ENCODE data around the gene HOXB5.

The HOXB5 gene

GRCh38 chr17:48553190-48553547 lies 40.4 kb downstream of the HOXB5 start:
- H3K4me3 ChIP-seq (replicated peaks; ENCODE audit: low read depth, low read length), result no peak overlapping the region
- TF ChIP-seq, protein P1, sequence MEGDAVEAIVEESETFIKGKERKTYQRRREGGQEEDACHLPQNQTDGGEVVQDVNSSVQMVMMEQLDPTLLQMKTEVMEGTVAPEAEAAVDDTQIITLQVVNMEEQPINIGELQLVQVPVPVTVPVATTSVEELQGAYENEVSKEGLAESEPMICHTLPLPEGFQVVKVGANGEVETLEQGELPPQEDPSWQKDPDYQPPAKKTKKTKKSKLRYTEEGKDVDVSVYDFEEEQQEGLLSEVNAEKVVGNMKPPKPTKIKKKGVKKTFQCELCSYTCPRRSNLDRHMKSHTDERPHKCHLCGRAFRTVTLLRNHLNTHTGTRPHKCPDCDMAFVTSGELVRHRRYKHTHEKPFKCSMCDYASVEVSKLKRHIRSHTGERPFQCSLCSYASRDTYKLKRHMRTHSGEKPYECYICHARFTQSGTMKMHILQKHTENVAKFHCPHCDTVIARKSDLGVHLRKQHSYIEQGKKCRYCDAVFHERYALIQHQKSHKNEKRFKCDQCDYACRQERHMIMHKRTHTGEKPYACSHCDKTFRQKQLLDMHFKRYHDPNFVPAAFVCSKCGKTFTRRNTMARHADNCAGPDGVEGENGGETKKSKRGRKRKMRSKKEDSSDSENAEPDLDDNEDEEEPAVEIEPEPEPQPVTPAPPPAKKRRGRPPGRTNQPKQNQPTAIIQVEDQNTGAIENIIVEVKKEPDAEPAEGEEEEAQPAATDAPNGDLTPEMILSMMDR (IDR thresholded peaks at IDR 0.05; ENCODE audit: insufficient read depth, low read length, poor library complexity, severe bottlenecking), result no peak
- H3K27me3 ChIP-seq (replicated peaks; ENCODE audit: control insufficient read depth, insufficient read depth, low read length), result no peaks in the 10 kb centered on the region
- no peaks in the 10 kb centered on the region for H3K36me3 ChIP-seq (ENCODE audit: control insufficient read depth, insufficient read depth, low read length)
- DNase-seq (ENCODE audit: extremely low read depth, insufficient read length), result no peak

DNA sequence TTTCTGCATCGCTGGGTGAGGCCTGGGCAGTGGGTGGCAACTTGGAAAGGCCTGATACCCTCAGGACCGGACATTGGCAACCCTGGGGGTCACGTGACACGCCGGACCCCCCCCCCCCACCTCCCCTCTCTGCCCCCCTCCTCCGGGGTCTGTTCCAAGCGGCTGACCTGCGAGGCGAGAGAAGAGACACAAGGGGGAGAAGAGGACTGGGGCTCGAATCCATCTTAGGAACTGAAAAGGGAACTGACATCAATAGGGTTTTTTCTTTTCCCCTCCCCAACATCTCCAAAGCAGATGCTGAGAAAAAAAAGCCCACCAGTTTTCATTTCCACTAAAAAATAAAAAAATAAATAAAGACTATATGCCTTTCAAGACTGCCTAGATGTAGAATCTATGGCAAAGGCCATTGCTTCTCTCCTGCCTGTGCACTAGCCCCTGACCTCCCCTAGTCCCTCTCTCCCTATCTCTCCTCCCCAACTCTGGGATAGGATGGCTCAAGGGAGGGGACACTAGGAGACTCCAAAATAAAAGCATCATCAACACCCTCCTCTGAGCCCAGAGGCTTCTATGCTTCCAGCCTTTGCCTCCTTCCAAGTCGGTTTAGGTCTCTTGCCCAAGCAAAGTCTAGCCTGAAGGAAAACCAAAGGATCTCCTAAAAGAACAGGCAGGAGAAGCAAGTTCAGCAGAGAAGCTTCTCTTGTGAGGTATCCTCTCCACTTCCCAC lies 41.0 kb downstream of the HOXB5 start:
- Histone ChIP-seq H3K36me3 (ENCODE audit: control insufficient read depth, insufficient read depth, low read length) (no peaks in the 10 kb centered on the region), H3K27me3 (replicated peaks; ENCODE audit: control insufficient read depth, insufficient read depth, low read length) (no peaks in the 10 kb centered on the region), H3K4me3 (replicated peaks; ENCODE audit: low read depth, low read length) (no peak overlapping the region)
- no peak for DNase-seq (ENCODE audit: extremely low read depth, insufficient read length)
- TF ChIP-seq, protein P1 (IDR thresholded peaks at IDR 0.05; ENCODE audit: insufficient read depth, low read length, poor library complexity, severe bottlenecking), result no peak

GRCh38 chr17:48551596-48552465 lies 41.7 kb downstream of the HOXB5 start:
- DNase-seq (ENCODE audit: extremely low read depth, insufficient read length), result no peak
- Histone ChIP-seq H3K27me3 (replicated peaks; ENCODE audit: control insufficient read depth, insufficient read depth, low read length) (no peaks in the 10 kb centered on the region), H3K4me3 (replicated peaks; ENCODE audit: low read depth, low read length) (no peak overlapping the region), H3K36me3 (ENCODE audit: control insufficient read depth, insufficient read depth, low read length) (no peaks in the 10 kb centered on the region)
- TF ChIP-seq, protein P1 (IDR thresholded peaks at IDR 0.05; ENCODE audit: insufficient read depth, low read length, poor library complexity, severe bottlenecking), result no peak

DNA sequence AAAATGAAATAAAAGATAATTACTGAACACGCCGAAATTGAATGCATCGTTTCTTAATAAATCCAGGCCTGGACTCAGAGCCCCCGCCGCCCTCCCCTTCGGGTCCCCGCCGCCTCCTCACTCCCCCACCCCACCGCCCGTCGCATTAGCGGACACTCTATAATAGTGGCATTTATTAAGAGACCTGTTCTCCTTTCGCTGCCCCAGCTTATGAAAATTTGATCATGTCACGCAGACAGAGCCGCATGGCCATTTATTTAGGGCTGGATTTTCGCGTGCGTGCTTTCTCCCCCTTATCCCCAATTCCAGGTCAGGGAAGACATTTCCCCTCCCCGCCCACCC lies 42.4 kb downstream of the HOXB5 start:
- no peak for DNase-seq (ENCODE audit: extremely low read depth, insufficient read length)
- H3K36me3 ChIP-seq (ENCODE audit: control insufficient read depth, insufficient read depth, low read length), result no peaks in the 10 kb centered on the region
- H3K4me3 ChIP-seq (replicated peaks; ENCODE audit: low read depth, low read length), result no peak overlapping the region
- H3K27me3 ChIP-seq (replicated peaks; ENCODE audit: control insufficient read depth, insufficient read depth, low read length), result no peaks in the 10 kb centered on the region
- TF ChIP-seq, protein P1 (IDR thresholded peaks at IDR 0.05; ENCODE audit: insufficient read depth, low read length, poor library complexity, severe bottlenecking), result no peak

- no peaks in the 10 kb centered on the region for H3K36me3 ChIP-seq (ENCODE audit: control insufficient read depth, insufficient read depth, low read length)
- no peaks in the 10 kb centered on the region for H3K27me3 ChIP-seq (replicated peaks; ENCODE audit: control insufficient read depth, insufficient read depth, low read length)
- DNase-seq (ENCODE audit: extremely low read depth, insufficient read length), result no peak
Observed at GRCh38 chr17:48550502-48551213, 42.9 kb downstream of the HOXB5 start.

More at GRCh38 chr17:48550502-48551213, 42.9 kb downstream of the HOXB5 start:
- TF ChIP-seq, protein P1 (IDR thresholded peaks at IDR 0.05; ENCODE audit: insufficient read depth, low read length, poor library complexity, severe bottlenecking), result no peak
- no peak overlapping the region for H3K4me3 ChIP-seq (replicated peaks; ENCODE audit: low read depth, low read length)

Measured in GM06990 (cell line).